ENCODE data around the gene CELF2.

Gene CELF2

GRCh38 chr10:11057448-11057847 lies 39.8 kb downstream of the CELF2 start:
- DNase-seq (ENCODE audit: low read depth in 2 of 3, low spot score in 1 of 3), result no peak

- DNase-seq (ENCODE audit: low read depth in 2 of 3, low spot score in 1 of 3), result no peak
These were observed 40.3 kb downstream of the CELF2 start for GRCh38 chr10:11057994-11058393.

DNA sequence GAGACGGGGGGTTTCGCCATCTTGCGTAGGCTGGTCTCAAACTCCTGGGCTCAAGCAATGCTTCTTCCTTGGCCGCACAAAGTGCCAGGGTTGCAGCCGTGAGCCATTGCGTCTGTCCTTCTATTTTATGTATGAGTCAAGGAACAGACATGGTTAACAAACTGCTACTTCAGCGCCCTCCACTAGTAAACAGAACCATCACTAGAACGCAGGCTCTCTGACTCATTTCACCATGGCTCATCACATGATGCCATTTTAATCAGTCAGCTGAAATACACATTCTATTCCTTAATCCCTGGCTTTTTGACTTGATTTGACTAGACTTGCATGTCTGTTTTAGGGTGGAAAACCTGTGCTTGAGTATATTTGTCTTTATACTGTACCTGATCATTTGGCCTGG lies 41.3 kb downstream of the CELF2 start:
- DNase-seq (ENCODE audit: low read depth in 2 of 3, low spot score in 1 of 3), result no peak

DNA sequence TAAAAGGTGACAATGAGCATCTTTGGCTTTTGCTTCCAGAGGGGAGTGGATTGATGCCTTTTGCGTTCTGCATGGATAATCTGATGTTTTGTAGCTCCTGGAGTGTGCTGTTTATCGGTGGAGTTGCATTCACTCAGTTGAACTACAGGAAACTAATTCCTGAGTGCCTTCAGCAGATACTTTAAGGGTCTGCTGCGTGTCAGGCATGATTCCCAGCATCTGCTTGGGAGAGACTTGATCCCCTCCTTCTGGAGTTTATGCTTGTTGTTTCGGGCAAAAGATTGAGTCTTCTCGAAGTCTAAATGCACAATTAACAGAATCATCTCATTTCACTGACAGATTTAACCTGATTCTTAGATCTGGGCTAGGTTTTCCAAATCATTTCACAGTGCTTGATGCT lies 46.2 kb downstream of the CELF2 start:
- DNase-seq (ENCODE audit: low read depth in 2 of 3, low spot score in 1 of 3), result no peak

DNA sequence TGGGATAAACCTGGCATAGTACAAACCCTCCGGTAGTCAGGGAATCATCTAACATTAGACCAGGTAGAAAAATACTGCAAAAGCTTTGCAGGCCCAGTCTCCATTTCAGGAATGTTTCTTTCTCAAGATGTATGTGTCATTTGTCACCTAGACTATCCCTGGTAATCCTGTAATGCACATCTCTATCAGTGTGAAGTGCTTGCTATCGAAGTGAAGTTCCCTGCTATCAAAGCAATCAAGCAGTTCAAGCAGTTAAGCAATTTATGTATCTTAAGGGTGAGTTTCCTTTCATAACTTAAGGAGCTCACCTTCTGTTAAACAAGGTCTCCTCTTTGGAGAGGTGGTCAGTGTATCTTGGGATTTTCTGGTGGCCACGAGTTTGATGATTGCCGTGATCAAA lies 47.2 kb downstream of the CELF2 start:
- no peak for DNase-seq (ENCODE audit: low read depth in 2 of 3, low spot score in 1 of 3)

- no peak for DNase-seq (ENCODE audit: low read depth in 2 of 3, low spot score in 1 of 3)
These were observed 47.9 kb downstream of the CELF2 start for GRCh38 chr10:11065567-11065966.

DNA sequence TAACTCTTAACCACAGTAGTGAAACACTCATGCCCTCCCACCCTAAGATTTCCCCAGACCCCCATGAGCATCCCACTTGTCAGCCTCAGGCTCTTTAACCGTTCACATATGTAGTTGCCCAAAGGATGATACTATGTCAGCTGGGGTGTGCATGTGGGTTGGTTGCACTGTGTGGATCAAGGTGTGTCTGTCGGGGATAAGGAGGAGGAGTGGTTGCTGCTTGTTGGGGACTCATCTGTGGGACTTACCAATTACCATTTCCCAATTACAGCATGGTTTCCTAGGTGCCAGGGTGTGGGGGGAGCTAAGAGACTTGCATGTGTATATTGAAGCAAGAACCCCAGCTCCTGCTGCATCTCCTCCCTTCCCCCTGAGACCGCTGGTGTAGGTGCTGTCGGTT lies 48.8 kb downstream of the CELF2 start:
- DNase-seq (ENCODE audit: low read depth in 2 of 3, low spot score in 1 of 3), result no peak

- no peak for DNase-seq (ENCODE audit: low read depth in 2 of 3, low spot score in 1 of 3)
These were observed 51.4 kb downstream of the CELF2 start for GRCh38 chr10:11068861-11069633.

- DNase-seq (ENCODE audit: low read depth in 2 of 3, low spot score in 1 of 3), result no peak
These were observed 55.7 kb downstream of the CELF2 start for GRCh38 chr10:11073410-11073809.

DNA sequence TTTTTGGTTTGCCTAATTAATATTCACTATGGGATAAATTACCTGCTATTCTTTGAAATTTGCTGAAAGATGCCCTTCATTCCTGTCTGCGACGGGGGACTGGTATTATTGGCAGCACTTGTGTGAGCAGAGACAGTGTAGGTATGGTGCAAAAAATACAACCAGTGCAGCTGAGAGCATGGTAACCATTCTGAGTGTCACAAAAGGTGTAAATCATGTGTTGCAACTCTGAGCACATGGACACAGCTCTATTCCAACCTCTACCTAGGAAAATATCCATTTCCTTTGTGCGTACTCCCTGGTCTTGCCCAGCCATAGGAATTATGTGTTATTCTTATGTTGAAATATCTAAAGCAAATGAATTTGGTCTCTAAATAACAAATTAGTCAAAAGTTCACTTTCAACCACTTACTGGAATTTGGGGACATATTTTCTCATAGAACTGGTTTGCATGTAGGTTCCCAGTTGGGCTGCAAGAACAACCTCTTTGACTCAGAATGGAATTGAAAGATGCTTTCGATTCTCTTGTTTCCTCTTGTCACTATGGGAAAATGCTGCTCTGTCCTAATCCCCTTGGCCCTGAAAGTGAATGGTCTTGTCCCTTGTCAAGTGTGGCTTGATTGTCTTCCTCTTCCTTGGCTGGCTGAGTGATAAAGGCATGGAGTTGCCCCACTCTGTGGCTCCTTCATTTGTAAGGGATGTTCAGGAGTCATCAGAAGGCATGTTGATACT lies 57.0 kb downstream of the CELF2 start:
- no peak for DNase-seq (ENCODE audit: low read depth in 2 of 3, low spot score in 1 of 3)

GRCh38 chr10:11076221-11076620 lies 58.5 kb downstream of the CELF2 start:
- DNase-seq (ENCODE audit: low read depth in 2 of 3, low spot score in 1 of 3), result no peak

DNA sequence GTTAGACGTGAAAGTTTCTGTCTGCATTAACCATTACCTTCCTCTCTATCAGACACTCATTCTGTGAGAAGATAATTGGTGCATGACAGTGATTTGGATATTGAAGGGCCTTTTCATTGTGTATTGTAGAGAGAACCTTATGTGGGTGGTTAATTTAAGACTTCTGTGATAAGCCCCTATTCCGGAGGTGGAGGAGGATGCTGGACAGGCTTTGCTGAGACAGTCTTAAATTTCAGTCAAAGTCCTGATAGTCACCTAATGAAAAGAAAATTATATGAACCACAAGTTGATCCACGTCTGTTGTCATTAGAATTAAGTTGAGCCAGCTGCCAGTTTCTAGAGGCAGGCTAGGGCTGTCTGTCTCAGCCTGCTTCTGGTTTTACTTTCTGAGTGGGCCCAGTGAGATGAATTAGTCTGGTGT lies 62.9 kb downstream of the CELF2 start:
- DNase-seq (ENCODE audit: low read depth in 2 of 3, low spot score in 1 of 3), result no peak

GRCh38 chr10:11081408-11081807 lies 63.7 kb downstream of the CELF2 start:
- DNase-seq (ENCODE audit: low read depth in 2 of 3, low spot score in 1 of 3), result no peak

DNA sequence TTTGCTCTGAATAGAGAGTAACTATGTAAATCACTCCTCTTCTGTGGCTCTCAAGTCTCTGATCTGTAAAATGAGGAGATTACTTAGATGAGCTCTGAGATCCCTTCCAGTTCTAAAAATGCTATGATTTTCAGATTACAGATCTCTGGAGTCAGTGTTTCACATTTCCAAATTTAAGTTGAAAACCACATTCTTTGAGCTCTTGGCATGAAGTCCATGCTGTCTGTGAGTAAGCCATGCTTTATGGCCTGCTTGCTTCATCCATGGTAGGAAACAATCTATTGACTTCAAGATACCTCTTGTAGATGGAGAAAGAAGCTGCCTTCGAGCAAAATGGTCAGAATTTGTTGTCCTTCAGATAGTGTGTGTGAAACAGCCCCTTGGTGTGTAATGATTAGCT lies 64.9 kb downstream of the CELF2 start:
- no peak for DNase-seq (ENCODE audit: low read depth in 2 of 3, low spot score in 1 of 3)

- no peak for DNase-seq (ENCODE audit: low read depth in 2 of 3, low spot score in 1 of 3)
These were observed 65.4 kb downstream of the CELF2 start for GRCh38 chr10:11083051-11083450.

DNA sequence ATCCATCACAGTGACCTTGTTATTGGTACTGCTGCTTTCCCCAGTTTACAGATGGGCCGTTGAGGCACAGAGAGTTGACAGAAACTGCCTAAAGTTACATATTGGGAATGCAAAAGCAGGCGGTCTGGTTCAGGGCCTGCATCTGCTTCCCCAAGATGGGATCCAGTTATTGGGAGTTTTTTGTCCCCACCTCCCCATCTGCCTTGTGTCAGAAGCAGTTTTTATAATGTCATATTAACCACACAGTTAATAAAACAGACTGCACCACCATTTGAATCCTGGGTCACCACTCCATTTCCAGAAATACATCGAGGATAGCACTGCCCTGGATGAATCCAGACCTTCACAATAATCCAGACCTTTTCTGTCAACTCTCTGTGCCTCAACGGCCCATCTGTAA lies 67.9 kb downstream of the CELF2 start:
- no peak for DNase-seq (ENCODE audit: low read depth in 2 of 3, low spot score in 1 of 3)

DNA sequence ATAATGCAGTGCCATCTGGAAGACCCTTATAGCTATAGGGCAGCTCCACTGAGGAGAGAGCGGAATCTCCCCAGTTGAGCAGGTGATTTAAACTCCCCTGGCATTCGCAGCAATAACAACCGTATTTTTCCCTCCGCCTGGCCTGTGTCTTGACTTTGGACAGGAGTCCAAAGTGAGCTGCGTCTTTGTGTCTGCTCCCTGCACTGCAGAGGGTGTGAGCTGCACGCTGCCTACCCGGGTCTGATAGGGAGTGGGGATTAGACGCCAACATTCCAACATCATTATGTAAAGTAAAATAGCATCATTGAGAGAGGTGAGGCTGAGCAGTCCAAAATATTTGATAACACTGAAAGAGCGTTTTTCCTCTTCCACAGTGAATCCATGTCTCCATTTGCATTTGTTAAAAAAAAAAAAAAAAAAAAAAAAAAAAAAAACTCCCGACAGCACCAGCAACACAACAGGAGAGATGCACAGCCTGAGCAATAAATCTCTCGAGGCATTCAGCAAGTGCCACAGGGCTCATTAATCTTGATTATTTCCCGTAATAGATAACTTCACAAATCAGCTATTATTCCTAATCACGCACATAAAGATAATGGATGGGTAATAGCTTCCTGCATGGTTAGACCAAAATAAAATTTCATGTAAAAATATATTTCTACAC lies 68.6 kb downstream of the CELF2 start:
- DNase-seq (ENCODE audit: low read depth in 2 of 3, low spot score in 1 of 3), result no peak

DNA sequence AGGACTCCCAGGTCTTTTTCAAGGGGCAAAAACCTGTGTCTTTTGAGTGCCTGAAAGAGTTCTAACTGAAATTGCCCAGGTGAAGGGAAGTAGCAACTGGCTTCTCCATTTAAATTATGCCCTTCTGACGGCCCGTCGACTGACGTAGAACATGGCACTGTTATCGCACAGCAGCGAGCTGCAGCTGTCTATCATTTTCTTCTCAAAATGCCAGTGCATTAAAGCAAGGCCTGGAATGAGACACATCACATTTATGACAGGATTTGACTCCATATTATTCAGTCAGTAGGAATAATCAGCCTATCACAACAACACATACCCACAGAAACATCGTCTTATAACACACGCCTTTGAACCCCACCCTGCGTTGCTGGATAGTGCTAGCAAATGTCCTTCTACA lies 69.7 kb downstream of the CELF2 start:
- no peak for DNase-seq (ENCODE audit: low read depth in 2 of 3, low spot score in 1 of 3)

DNA sequence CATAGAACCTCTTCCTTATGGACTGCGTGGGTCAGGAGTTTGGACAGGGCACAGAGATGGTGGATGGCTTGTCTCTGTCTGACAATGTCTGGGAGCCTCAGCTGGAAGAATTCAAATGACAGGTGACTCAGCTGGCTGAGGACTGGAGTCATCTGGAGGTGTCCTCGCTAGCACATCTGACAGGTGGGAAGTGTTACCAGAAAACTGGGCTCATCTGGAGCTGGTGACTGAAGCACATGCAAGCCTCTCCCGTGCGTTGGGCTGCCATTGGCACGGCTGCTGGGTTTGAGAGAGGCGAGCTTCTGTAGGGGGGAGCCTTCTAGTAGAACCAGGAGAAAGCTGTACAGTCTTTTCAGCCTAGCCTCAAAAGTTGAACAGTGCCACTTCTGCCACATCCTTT lies 71.0 kb downstream of the CELF2 start:
- no peak for DNase-seq (ENCODE audit: low read depth in 2 of 3, low spot score in 1 of 3)

- DNase-seq (ENCODE audit: low read depth in 2 of 3, low spot score in 1 of 3), result no peak
These were observed 71.6 kb downstream of the CELF2 start for GRCh38 chr10:11089272-11089671.

- no peak for DNase-seq (ENCODE audit: low read depth in 2 of 3, low spot score in 1 of 3)
These were observed 73.9 kb downstream of the CELF2 start for GRCh38 chr10:11091517-11092102.
